A549 (cell line): ENCODE measurements around the gene SMURF1. TPM values are rescaled to one million over a fixed set of nuclear protein-coding genes. Genes with fewer than 3 reads are reported as not detected.

Experiments
- ATAC-seq, 2 experiments: fragments of 200-7000 bp in 1 of 2; fragments of >200 bp in 1 of 2; cut with Nextera tagmentation in 1 of 2; cut with Tn5 transposase in 1 of 2; 3 replicates each; pipeline versions ENCODE4 v1.8.0 to v1.9.1; 2018 to 2020; ENCODE audit warnings: mild to moderate bottlenecking in 1 of 2, moderate library complexity in 1 of 2
- CTCF ChIA-PET: fragments of 300-600 bp; sonication (Branson Sonifier 250); formaldehyde crosslinking; extraction: SDS; loops from one replicate; lab custom pipeline; 2021; ENCODE audit warnings: antibody characterized with exemption, inconsistent platforms; lab: Yijun Ruan, JAX
- POLR2A ChIA-PET: fragments of 350-600 bp; formaldehyde crosslinking; extraction: SDS; loops from one replicate; lab custom pipeline; 2021; ENCODE audit warnings: antibody characterized with exemption, inconsistent platforms; lab: Yijun Ruan, JAX
- DNase-seq, 2 experiments: peaks; one replicate each; pipeline versions ENCODE4 v3.0.0 to v3.0.0-alpha.2; 2011 to 2016; ENCODE audit warnings: low read depth in 1 of 2, low spot score in 1 of 2
- FAIRE-seq: peaks from 2 replicates; lab custom pipeline; 2011; peaks lifted over from hg19 to GRCh38; lab: Jason Lieb, UNC
- H3K27ac ChIP-seq, 2 experiments: fragments of >200 bp; sonication (Bioruptor Twin); formaldehyde crosslinking; 3 replicates each; pipeline ENCODE4 v1.5.1; 2016 to 2017
- H3K4me1 ChIP-seq: fragments of >200 bp; sonication (Bioruptor Twin); formaldehyde crosslinking; 3 replicates; pipeline ENCODE4 v1.6.1; 2016
- H3K4me2 ChIP-seq: fragments of >200 bp; sonication (Bioruptor Twin); formaldehyde crosslinking; 3 replicates; pipeline ENCODE4 v1.6.1; 2016
- H3K4me3 ChIP-seq: fragments of >200 bp; sonication (Bioruptor Twin); formaldehyde crosslinking; 3 replicates; pipeline ENCODE4 v1.5.1; 2016
- H3K9me3 ChIP-seq: fragments of >200 bp; sonication (Bioruptor Twin); formaldehyde crosslinking; 3 replicates; pipeline ENCODE4 v1.6.1; 2016
- BHLHE40 ChIP-seq: IDR thresholded peaks from 2 replicates; pipeline ENCODE4 v1.6.1; 2012; ENCODE audit warnings: low read depth, low read length, inconsistent platforms
- CBX2 ChIP-seq: fragments of 200-600 bp; sonication (generic); IDR thresholded peaks from 2 replicates; pipeline ENCODE4 v1.6.1; 2016; ENCODE audit warnings: low read depth, mild to moderate bottlenecking, borderline replicate concordance
- CBX8 ChIP-seq: fragments of 200-600 bp; sonication (generic); IDR thresholded peaks from 2 replicates; pipeline ENCODE4 v1.6.1; 2016
- CHD2 ChIP-seq: fragments of 150-350 bp; IDR thresholded peaks from 2 replicates; pipeline ENCODE4 v1.6.1; 2014; ENCODE audit warnings: low read length; ENCODE audit not compliant: partially characterized antibody
- EHF ChIP-seq: fragments of 250-450 bp; sonication (Bioruptor Pico); IDR thresholded peaks from 2 replicates; pipeline ENCODE4 v1.5.0; 2020; ENCODE audit warnings: mild to moderate bottlenecking
- EHMT2 ChIP-seq: fragments of 200-600 bp; sonication (generic); IDR thresholded peaks from 2 replicates; pipeline ENCODE4 v1.6.1; 2016; ENCODE audit warnings: antibody characterized with exemption, low read depth, mild to moderate bottlenecking, moderate library complexity
- FOSB ChIP-seq: fragments of 250-450 bp; sonication (Bioruptor Pico); IDR thresholded peaks from 2 replicates; pipeline ENCODE4 v1.5.0; 2020; ENCODE audit warnings: mild to moderate bottlenecking, moderate library complexity
- FOXS1 ChIP-seq: fragments of 250-450 bp; sonication (Bioruptor Pico); IDR thresholded peaks from 2 replicates; pipeline ENCODE4 v1.5.0; 2020; ENCODE audit warnings: mild to moderate bottlenecking, moderate library complexity
- HEYL ChIP-seq: fragments of 250-450 bp; sonication (Bioruptor Pico); IDR thresholded peaks from 2 replicates; pipeline ENCODE4 v1.8.0; 2021; ENCODE audit warnings: mild to moderate bottlenecking, moderate library complexity
- HOXB13 ChIP-seq: fragments of 250-450 bp; sonication (Bioruptor Pico); IDR thresholded peaks from 2 replicates; pipeline ENCODE4 v1.5.0; 2020; ENCODE audit warnings: low read depth, mild to moderate bottlenecking, moderate library complexity
- JUNB ChIP-seq: fragments of >200 bp; sonication (Bioruptor Twin); formaldehyde crosslinking; IDR thresholded peaks from 2 replicates; pipeline ENCODE4 v1.6.1; 2016
- NFE2L2 ChIP-seq: fragments of 150-350 bp; conservative IDR thresholded peaks from 2 replicates; pipeline ENCODE4 v1.6.1; 2014; ENCODE audit warnings: low read length
- NPAS2 ChIP-seq: fragments of 250-450 bp; sonication (Bioruptor Pico); IDR thresholded peaks from 2 replicates; pipeline ENCODE4 v1.8.0; 2022; ENCODE audit warnings: mild to moderate bottlenecking, moderate library complexity, borderline replicate concordance
- NR3C1 ChIP-seq: fragments of >200 bp; sonication (Bioruptor Twin); formaldehyde crosslinking; IDR thresholded peaks from 3 replicates; pipeline ENCODE4 v1.6.1; 2017
- PHF8 ChIP-seq: fragments of 200-600 bp; sonication (generic); IDR thresholded peaks from 2 replicates; pipeline ENCODE4 v1.6.1; 2016; ENCODE audit warnings: low read depth, mild to moderate bottlenecking, antibody characterized with exemption, moderate library complexity, borderline replicate concordance
- POLR2A ChIP-seq: IDR thresholded peaks from 2 replicates; pipeline ENCODE4 v1.6.1; 2012; ENCODE audit warnings: mild to moderate bottlenecking, low read length
- RAD21 ChIP-seq, 2 experiments: fragments of >200 bp in 1 of 2; sonication (Bioruptor Twin) in 1 of 2; formaldehyde crosslinking in 1 of 2; IDR thresholded peaks in 1 of 2; conservative IDR thresholded peaks in 1 of 2; 2 replicates in 1 of 2; 3 replicates in 1 of 2; pipeline ENCODE4 v1.6.1; 2012 to 2018; ENCODE audit warnings: inconsistent platforms in 1 of 2
- RARB ChIP-seq: fragments of 250-450 bp; sonication (Bioruptor Pico); IDR thresholded peaks from 2 replicates; pipeline ENCODE4 v1.8.0; 2021; ENCODE audit warnings: mild to moderate bottlenecking, moderate library complexity
- RCOR1 ChIP-seq: fragments of 150-350 bp; IDR thresholded peaks from 2 replicates; pipeline ENCODE4 v1.6.1; 2014; ENCODE audit warnings: antibody characterized with exemption, low read length, low read depth
- RNF2 ChIP-seq: fragments of 200-600 bp; sonication (generic); IDR thresholded peaks from 2 replicates; pipeline ENCODE4 v1.6.1; 2016; ENCODE audit warnings: low read depth, mild to moderate bottlenecking, antibody characterized with exemption, moderate library complexity, borderline replicate concordance
- SMC3 ChIP-seq: fragments of >200 bp; sonication (Bioruptor Twin); formaldehyde crosslinking; IDR thresholded peaks from 3 replicates; pipeline ENCODE4 v1.6.1; 2018; ENCODE audit warnings: inconsistent platforms
- SREBF2 ChIP-seq: fragments of 450-650 bp; IDR thresholded peaks from 2 replicates; pipeline ENCODE4 v1.6.1; 2014; ENCODE audit warnings: mild to moderate bottlenecking, moderate library complexity
- ZC3H11A ChIP-seq: fragments of 450-650 bp; IDR thresholded peaks from 2 replicates; pipeline ENCODE4 v1.6.1; 2014; ENCODE audit warnings: antibody characterized with exemption, mild to moderate bottlenecking
- ZSCAN20 ChIP-seq: fragments of 250-450 bp; sonication (Bioruptor Pico); IDR thresholded peaks from 2 replicates; pipeline ENCODE4 v1.8.0; 2022; ENCODE audit warnings: mild to moderate bottlenecking, moderate library complexity
- WGBS: methylation state at CpG from one replicate; pipeline ENCODE4 v1.1.6; 2017; ENCODE audit errors: missing lambda C conversion rate; 5-methylcytosine and 5-hydroxymethylcytosine counted together
- polyA plus RNA-seq, 4 experiments: library from polyadenylated mRNA; depleted of rRNA in 3 of 4; stranded (reverse); fragments of >200 nt; fragmentation: RNase III in 1 of 4; extraction: RNeasy Plus Mini Kit Qiagen cat#74134 plus additional on column Dnase treatment in 1 of 4; gene quantifications; 2 replicates in 3 of 4; 3 replicates in 1 of 4; pipeline ENCODE4 v1.2.3, GENCODE V29; 2011 to 2017
- TF ChIP-seq, protein P1 (sequence below): fragments of >200 bp; sonication (Bioruptor Twin); formaldehyde crosslinking; IDR thresholded peaks from 2 replicates; pipeline ENCODE4 v1.6.1; 2016
- TF ChIP-seq, protein P2 (sequence below): fragments of 250-450 bp; sonication (Bioruptor Pico); IDR thresholded peaks from 2 replicates; pipeline ENCODE4 v1.5.0; 2021; ENCODE audit warnings: mild to moderate bottlenecking, moderate library complexity, borderline replicate concordance
- TF ChIP-seq, protein P3 (sequence below): IDR thresholded peaks from 2 replicates; pipeline ENCODE4 v1.6.1; 2012; ENCODE audit warnings: low read depth, borderline replicate concordance
- TF ChIP-seq, protein P4 (sequence below): fragments of 200-600 bp; sonication (generic); IDR thresholded peaks from 2 replicates; pipeline ENCODE4 v1.6.1; 2016; ENCODE audit warnings: antibody characterized with exemption, mild to moderate bottlenecking, moderate library complexity
- TF ChIP-seq, protein P5 (sequence below): IDR thresholded peaks from 2 replicates; pipeline ENCODE4 v1.6.1; 2012
- TF ChIP-seq, protein P6 (sequence below): fragments of 250-450 bp; sonication (Bioruptor Pico); IDR thresholded peaks from 2 replicates; pipeline ENCODE4 v1.5.0; 2020; ENCODE audit warnings: low read depth, mild to moderate bottlenecking, moderate library complexity
- TF ChIP-seq, protein P7 (sequence below): fragments of 150-350 bp; IDR thresholded peaks from 2 replicates; pipeline ENCODE4 v1.6.1; 2014; ENCODE audit warnings: low read depth, mild to moderate bottlenecking, low read length

The SMURF1 gene
- polyA plus RNA-seq, 2 of the 4 experiments (the other 2 are of a cell fraction) = 13.8 to 22.1 TPM

DNA sequence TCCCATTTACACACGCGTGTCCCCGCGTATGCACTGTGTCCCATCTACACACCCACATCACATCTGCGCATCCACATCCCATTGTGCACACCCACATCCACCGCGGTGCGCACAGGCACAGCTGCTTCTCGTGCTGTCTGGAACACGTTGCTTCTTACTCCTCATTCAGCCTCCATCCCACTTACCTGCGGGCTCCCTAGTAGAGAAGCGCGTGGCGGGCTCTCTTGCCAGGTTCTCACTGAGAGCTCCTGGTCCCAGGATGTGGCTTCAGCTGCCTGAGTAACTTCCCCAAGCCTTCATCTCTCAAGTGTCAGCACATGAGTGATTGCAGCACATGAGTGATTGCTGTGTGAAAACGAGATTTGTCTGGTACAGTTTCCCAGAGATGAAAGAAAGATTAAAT lies 147.8 kb downstream of the SMURF1 start:
- no peak for TF ChIP-seq HOXB13 (CRISPR knock-in tag)
- TF ChIP-seq, protein P1, sequence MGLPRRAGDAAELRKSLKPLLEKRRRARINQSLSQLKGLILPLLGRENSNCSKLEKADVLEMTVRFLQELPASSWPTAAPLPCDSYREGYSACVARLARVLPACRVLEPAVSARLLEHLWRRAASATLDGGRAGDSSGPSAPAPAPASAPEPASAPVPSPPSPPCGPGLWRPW = no peak
- TF ChIP-seq CBX8 = no peak
- no peak for TF ChIP-seq SREBF2
- TF ChIP-seq JUNB = no peak
- no peak for TF ChIP-seq NPAS2 (CRISPR knock-in tag)
- TF ChIP-seq RNF2 = no peak
- no peak for TF ChIP-seq NFE2L2
- no peak for TF ChIP-seq HEYL (CRISPR knock-in tag)
- no peak for TF ChIP-seq PHF8
- no peak for TF ChIP-seq ZSCAN20
- TF ChIP-seq CHD2 = no peak
- TF ChIP-seq NR3C1 = no peak
- no peak for TF ChIP-seq RCOR1
- no peak for TF ChIP-seq ZC3H11A
- no peak for TF ChIP-seq RAD21 (conservative IDR thresholded peaks at IDR 0.05 in 1 of 2, IDR thresholded peaks at IDR 0.05 in 1 of 2)
- TF ChIP-seq, protein P2, sequence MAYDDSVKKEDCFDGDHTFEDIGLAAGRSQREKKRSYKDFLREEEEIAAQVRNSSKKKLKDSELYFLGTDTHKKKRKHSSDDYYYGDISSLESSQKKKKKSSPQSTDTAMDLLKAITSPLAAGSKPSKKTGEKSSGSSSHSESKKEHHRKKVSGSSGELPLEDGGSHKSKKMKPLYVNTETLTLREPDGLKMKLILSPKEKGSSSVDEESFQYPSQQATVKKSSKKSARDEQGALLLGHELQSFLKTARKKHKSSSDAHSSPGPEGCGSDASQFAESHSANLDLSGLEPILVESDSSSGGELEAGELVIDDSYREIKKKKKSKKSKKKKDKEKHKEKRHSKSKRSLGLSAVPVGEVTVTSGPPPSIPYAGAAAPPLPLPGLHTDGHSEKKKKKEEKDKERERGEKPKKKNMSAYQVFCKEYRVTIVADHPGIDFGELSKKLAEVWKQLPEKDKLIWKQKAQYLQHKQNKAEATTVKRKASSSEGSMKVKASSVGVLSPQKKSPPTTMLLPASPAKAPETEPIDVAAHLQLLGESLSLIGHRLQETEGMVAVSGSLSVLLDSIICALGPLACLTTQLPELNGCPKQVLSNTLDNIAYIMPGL (CRISPR knock-in tag) = no peak
- CTCF ChIA-PET = interaction anchor here (1.0 to 1.7 kb wide), 3 partner anchors 39 to 376 kb away, joined by 3 to 5 read pairs (median 3); no protein-coding TSS in a partner anchor
- ATAC-seq (no peak), FAIRE-seq (no peak), DNase-seq (no peak)
- H3K9me3 ChIP-seq = no peaks in the 10 kb centered on the region
- no peak overlapping the region for H3K4me2 ChIP-seq
- H3K4me1 ChIP-seq = no peaks in the 10 kb centered on the region
- WGBS = 97% methylated on average over 15 of the region's 15 CpGs
- POLR2A ChIA-PET = no interaction called here
- H3K27ac ChIP-seq = no peak overlapping the region
- no peak overlapping the region for H3K4me3 ChIP-seq

DNA sequence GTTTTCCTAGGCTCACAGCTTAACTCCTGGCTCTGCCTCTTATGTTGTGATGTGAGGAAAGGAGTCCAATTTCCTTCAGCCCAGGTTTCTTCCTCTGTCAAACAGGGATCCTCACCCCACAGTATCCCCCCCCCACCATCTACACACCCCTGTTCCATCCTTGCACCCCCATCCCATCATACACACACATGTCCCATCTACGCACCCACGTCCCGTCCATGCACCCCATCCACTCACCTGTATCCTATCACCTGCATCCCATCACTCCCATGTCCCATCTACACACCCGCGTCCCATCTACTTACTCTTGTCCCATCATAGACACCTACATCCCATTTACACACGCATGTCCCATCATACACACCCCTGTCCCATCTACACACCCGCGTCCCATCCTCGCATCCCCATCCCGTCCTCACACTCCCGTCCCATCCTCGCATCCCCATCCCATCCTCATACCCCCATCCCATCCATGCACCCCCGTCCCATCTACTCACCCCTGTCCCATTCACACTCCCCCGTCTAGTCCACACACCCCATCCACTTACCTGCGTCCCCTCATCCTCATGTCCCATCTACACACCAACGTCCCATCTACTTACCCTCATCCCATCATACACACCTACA lies 148.3 kb downstream of the SMURF1 start:
- H3K4me2 ChIP-seq = no peak overlapping the region
- no peak for DNase-seq
- H3K4me3 ChIP-seq = no peak overlapping the region
- no peak for ATAC-seq
- POLR2A ChIA-PET = no interaction called here
- H3K9me3 ChIP-seq = no peaks in the 10 kb centered on the region
- H3K27ac ChIP-seq = no peak overlapping the region
- CTCF ChIA-PET = interaction anchor here (1.0 to 1.7 kb wide), 2 partner anchors 38 to 376 kb away, joined by 3 to 5 read pairs; no protein-coding TSS in a partner anchor
- no peak for FAIRE-seq
- 96% methylated on average over 15 of the region's 16 CpGs for WGBS
- no peaks in the 10 kb centered on the region for H3K4me1 ChIP-seq
- TF ChIP-seq BHLHE40 (no peak), CBX8 (no peak), RARB (CRISPR knock-in tag) (no peak), ZC3H11A (no peak), FOXS1 (CRISPR knock-in tag) (no peak), NPAS2 (CRISPR knock-in tag) (no peak), FOSB (CRISPR knock-in tag) (no peak), POLR2A (no peak), EHF (CRISPR knock-in tag) (no peak), CBX2 (no peak), EHMT2 (no peak), SMC3 (no peak)
- TF ChIP-seq, protein P3, sequence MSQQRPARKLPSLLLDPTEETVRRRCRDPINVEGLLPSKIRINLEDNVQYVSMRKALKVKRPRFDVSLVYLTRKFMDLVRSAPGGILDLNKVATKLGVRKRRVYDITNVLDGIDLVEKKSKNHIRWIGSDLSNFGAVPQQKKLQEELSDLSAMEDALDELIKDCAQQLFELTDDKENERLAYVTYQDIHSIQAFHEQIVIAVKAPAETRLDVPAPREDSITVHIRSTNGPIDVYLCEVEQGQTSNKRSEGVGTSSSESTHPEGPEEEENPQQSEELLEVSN = no peak
- TF ChIP-seq, protein P4, sequence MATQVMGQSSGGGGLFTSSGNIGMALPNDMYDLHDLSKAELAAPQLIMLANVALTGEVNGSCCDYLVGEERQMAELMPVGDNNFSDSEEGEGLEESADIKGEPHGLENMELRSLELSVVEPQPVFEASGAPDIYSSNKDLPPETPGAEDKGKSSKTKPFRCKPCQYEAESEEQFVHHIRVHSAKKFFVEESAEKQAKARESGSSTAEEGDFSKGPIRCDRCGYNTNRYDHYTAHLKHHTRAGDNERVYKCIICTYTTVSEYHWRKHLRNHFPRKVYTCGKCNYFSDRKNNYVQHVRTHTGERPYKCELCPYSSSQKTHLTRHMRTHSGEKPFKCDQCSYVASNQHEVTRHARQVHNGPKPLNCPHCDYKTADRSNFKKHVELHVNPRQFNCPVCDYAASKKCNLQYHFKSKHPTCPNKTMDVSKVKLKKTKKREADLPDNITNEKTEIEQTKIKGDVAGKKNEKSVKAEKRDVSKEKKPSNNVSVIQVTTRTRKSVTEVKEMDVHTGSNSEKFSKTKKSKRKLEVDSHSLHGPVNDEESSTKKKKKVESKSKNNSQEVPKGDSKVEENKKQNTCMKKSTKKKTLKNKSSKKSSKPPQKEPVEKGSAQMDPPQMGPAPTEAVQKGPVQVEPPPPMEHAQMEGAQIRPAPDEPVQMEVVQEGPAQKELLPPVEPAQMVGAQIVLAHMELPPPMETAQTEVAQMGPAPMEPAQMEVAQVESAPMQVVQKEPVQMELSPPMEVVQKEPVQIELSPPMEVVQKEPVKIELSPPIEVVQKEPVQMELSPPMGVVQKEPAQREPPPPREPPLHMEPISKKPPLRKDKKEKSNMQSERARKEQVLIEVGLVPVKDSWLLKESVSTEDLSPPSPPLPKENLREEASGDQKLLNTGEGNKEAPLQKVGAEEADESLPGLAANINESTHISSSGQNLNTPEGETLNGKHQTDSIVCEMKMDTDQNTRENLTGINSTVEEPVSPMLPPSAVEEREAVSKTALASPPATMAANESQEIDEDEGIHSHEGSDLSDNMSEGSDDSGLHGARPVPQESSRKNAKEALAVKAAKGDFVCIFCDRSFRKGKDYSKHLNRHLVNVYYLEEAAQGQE = no peak
- TF ChIP-seq, protein P5, sequence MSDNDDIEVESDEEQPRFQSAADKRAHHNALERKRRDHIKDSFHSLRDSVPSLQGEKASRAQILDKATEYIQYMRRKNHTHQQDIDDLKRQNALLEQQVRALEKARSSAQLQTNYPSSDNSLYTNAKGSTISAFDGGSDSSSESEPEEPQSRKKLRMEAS = no peak
- TF ChIP-seq, protein P6, sequence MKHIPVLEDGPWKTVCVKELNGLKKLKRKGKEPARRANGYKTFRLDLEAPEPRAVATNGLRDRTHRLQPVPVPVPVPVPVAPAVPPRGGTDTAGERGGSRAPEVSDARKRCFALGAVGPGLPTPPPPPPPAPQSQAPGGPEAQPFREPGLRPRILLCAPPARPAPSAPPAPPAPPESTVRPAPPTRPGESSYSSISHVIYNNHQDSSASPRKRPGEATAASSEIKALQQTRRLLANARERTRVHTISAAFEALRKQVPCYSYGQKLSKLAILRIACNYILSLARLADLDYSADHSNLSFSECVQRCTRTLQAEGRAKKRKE (CRISPR knock-in tag) = no peak
- TF ChIP-seq, protein P7, sequence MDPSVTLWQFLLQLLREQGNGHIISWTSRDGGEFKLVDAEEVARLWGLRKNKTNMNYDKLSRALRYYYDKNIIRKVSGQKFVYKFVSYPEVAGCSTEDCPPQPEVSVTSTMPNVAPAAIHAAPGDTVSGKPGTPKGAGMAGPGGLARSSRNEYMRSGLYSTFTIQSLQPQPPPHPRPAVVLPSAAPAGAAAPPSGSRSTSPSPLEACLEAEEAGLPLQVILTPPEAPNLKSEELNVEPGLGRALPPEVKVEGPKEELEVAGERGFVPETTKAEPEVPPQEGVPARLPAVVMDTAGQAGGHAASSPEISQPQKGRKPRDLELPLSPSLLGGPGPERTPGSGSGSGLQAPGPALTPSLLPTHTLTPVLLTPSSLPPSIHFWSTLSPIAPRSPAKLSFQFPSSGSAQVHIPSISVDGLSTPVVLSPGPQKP = no peak
